GM18511 (cell line): ENCODE measurements around the gene EIF6.
"Not testable (repeated sequence)": the region's sequence is repeated elsewhere in the genome, so short reads cannot be mapped to it uniquely, and the experiment has no call there.

Experiments used
- ATAC-seq: cut with Tn5 transposase; IDR thresholded peaks from one replicate; pipeline ENCODE4 v1.9.1; 2021; ENCODE audit warnings: mild to moderate bottlenecking, moderate library complexity; ENCODE audit not compliant: unreplicated experiment

Gene EIF6

GRCh38 chr20:35284267-35284991 lies at the start of gene EIF6:
Gene EIF6, minus strand, starts transcription at chr20:35284772. Its CDS starts 285 bp downstream, at chr20:35284487.
- ATAC-seq, result peak; percentile 88

- no peak for ATAC-seq
Observed at GRCh38 chr20:35333606-35334005, 49.0 kb upstream of the EIF6 start.

GRCh38 chr20:35332540-35333200 lies 48.1 kb upstream of the EIF6 start:
- ATAC-seq, result no peak

- ATAC-seq, result no peak
Observed at GRCh38 chr20:35329435-35330139, 45.0 kb upstream of the EIF6 start.

- ATAC-seq, result no peak
Observed at GRCh38 chr20:35328689-35329088, 44.1 kb upstream of the EIF6 start.

GRCh38 chr20:35328095-35328685 lies 43.6 kb upstream of the EIF6 start:
- no peak for ATAC-seq

GRCh38 chr20:35327074-35327976 lies 42.8 kb upstream of the EIF6 start:
- no peak for ATAC-seq

- ATAC-seq, result no peak
Observed at GRCh38 chr20:35326740-35327073, 42.1 kb upstream of the EIF6 start.

- no peak for ATAC-seq
Observed at GRCh38 chr20:35326021-35326739, 41.6 kb upstream of the EIF6 start.

- no peak for ATAC-seq
Observed at GRCh38 chr20:35325401-35325800, 40.8 kb upstream of the EIF6 start.

- no peak for ATAC-seq
Observed at GRCh38 chr20:35320396-35321126, 36.0 kb upstream of the EIF6 start.

- no peak for ATAC-seq
Observed at GRCh38 chr20:35319871-35320197, 35.3 kb upstream of the EIF6 start.

- no peak for ATAC-seq
Observed at GRCh38 chr20:35319192-35319870, 34.8 kb upstream of the EIF6 start.

- no peak for ATAC-seq
Observed at GRCh38 chr20:35318502-35319157, 34.1 kb upstream of the EIF6 start.

- ATAC-seq, result no peak
Observed at GRCh38 chr20:35317416-35318210, 33.0 kb upstream of the EIF6 start.

- no peak for ATAC-seq
Observed at GRCh38 chr20:35316086-35316485, 31.5 kb upstream of the EIF6 start.

- ATAC-seq, result not testable (repeated sequence)
Observed at GRCh38 chr20:35315632-35316020, 31.1 kb upstream of the EIF6 start.
